ENCODE results near the gene ELK3.

The ELK3 gene

DNA sequence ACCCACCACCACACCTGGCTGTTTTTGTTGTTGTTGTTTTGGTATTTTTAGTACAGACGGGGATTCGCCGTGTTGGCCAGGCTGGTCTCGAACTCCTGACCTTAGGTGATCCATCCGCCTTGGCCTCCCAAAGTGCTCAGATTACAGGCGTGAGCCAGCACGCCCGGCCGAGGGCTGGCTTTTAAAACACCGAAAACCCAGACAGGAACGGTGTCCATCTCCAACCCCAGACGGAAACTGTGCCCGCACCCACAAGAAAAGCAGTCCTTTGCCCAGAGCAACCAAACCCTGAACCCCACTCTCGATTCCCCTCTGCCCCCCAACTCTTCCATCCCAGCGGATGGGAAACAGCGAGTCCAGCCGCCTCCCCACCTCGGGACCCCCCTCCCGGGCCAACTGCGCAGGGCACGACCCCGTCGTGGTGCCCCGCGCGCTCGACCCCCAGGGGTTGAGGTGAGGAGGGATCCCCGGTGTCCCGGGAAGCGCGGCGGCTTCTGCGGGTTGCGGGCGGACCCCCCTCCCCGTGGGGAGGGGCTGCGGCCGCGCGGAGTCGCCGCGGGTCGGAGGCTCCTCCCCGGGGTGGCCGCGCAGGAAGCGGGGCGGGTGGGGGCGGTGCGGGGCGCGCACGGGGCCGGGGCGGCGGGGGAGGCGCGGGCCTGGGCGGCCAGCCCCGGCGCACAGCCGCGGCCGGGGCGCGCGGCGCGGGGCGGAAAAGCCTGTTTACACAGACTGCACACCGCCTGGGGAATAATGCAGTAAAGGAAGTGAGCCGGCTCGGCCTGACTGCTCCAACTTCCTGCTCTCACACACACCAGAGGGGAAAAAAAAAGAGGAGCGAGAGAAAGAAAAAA, at the start of gene ELK3:
ELK3 (plus strand) TSS at position 651 of the 851 bp plus-strand sequence.
- TF ChIP-seq, protein P1, sequence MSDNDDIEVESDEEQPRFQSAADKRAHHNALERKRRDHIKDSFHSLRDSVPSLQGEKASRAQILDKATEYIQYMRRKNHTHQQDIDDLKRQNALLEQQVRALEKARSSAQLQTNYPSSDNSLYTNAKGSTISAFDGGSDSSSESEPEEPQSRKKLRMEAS (IDR thresholded peaks at IDR 0.05): peak; percentile 48
- TF ChIP-seq TCF12 (IDR thresholded peaks at IDR 0.05; ENCODE audit: low read depth) (no peak), EP300 (IDR thresholded peaks at IDR 0.05; ENCODE audit: borderline replicate concordance) (no peak), EGR1 (IDR thresholded peaks at IDR 0.05) (no peak), TEAD4 (IDR thresholded peaks at IDR 0.05) (no peak), YY1 (IDR thresholded peaks at IDR 0.05; ENCODE audit: low read depth) (no peak), RAD21 (IDR thresholded peaks at IDR 0.05; ENCODE audit: low read depth) (no peak), TAF1 (IDR thresholded peaks at IDR 0.05; ENCODE audit: low read depth) (peak; percentile 46; the same call in 1 of the 2 replicates), NFIC (IDR thresholded peaks at IDR 0.05) (no peak), ZBTB7A (IDR thresholded peaks at IDR 0.05; ENCODE audit: low read depth) (peak; percentile 96)
- TF ChIP-seq, protein P2, sequence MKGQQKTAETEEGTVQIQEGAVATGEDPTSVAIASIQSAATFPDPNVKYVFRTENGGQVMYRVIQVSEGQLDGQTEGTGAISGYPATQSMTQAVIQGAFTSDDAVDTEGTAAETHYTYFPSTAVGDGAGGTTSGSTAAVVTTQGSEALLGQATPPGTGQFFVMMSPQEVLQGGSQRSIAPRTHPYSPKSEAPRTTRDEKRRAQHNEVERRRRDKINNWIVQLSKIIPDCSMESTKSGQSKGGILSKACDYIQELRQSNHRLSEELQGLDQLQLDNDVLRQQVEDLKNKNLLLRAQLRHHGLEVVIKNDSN (IDR thresholded peaks at IDR 0.05): no peak

DNA sequence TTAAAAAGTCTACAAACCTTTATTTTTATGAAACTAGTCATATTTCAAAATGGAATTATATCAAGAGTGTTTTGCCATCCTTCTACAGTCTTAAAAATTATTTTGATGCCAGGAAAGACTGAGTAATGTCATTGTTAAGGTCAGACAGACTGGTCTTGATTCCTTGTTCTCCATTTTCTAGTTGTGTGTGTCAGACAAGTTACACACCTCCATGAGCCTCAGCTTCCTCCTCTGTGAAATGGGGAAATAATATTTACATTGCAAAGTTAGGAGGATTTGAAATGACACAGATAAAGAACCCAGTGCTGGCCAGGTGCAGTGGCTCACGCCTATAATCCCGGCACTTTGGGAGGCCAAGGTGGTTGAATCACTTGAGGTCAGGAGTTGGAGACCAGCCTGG, 47.4 kb upstream of the ELK3 start:
- no peak for TF ChIP-seq ZBTB7A (IDR thresholded peaks at IDR 0.05; ENCODE audit: low read depth)

DNA sequence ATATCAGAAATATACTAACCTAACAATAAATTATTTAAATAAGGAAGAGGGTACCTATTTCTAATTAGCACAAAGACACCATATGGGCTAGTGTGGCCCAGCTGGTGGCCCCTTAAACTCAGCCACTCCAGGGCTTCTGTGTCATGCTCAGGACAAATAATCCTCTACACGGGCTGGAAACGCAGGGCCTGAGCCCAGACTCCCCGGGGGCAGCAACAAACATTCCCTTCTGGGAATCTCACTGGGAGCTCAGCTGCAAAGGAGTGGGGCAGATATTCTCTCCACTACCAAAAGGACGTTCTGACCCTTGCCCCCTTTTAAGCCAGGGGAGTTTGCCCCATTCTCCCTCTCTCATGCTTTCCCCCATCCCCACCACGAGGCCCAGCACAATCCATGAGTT, 43.7 kb upstream of the ELK3 start:
- TF ChIP-seq ZBTB7A (IDR thresholded peaks at IDR 0.05; ENCODE audit: low read depth): no peak
- no peak for TF ChIP-seq EGR1 (IDR thresholded peaks at IDR 0.05)
- no peak for TF ChIP-seq FOXM1 (IDR thresholded peaks at IDR 0.05; ENCODE audit: borderline replicate concordance, low read depth)
- TF ChIP-seq EP300 (IDR thresholded peaks at IDR 0.05; ENCODE audit: borderline replicate concordance): no peak
- TF ChIP-seq YY1 (IDR thresholded peaks at IDR 0.05; ENCODE audit: low read depth): no peak
- TF ChIP-seq, protein P1 (IDR thresholded peaks at IDR 0.05): no peak
- no peak for TF ChIP-seq RAD21 (IDR thresholded peaks at IDR 0.05; ENCODE audit: low read depth)
- TF ChIP-seq, protein P2 (IDR thresholded peaks at IDR 0.05): no peak
- no peak for TF ChIP-seq CREB1 (IDR thresholded peaks at IDR 0.05; ENCODE audit: low read depth)
- no peak for TF ChIP-seq TCF12 (IDR thresholded peaks at IDR 0.05; ENCODE audit: low read depth)
- TF ChIP-seq, protein P3, sequence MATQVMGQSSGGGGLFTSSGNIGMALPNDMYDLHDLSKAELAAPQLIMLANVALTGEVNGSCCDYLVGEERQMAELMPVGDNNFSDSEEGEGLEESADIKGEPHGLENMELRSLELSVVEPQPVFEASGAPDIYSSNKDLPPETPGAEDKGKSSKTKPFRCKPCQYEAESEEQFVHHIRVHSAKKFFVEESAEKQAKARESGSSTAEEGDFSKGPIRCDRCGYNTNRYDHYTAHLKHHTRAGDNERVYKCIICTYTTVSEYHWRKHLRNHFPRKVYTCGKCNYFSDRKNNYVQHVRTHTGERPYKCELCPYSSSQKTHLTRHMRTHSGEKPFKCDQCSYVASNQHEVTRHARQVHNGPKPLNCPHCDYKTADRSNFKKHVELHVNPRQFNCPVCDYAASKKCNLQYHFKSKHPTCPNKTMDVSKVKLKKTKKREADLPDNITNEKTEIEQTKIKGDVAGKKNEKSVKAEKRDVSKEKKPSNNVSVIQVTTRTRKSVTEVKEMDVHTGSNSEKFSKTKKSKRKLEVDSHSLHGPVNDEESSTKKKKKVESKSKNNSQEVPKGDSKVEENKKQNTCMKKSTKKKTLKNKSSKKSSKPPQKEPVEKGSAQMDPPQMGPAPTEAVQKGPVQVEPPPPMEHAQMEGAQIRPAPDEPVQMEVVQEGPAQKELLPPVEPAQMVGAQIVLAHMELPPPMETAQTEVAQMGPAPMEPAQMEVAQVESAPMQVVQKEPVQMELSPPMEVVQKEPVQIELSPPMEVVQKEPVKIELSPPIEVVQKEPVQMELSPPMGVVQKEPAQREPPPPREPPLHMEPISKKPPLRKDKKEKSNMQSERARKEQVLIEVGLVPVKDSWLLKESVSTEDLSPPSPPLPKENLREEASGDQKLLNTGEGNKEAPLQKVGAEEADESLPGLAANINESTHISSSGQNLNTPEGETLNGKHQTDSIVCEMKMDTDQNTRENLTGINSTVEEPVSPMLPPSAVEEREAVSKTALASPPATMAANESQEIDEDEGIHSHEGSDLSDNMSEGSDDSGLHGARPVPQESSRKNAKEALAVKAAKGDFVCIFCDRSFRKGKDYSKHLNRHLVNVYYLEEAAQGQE (IDR thresholded peaks at IDR 0.05; ENCODE audit: low read depth): no peak
- no peak for TF ChIP-seq TEAD4 (IDR thresholded peaks at IDR 0.05)
- no peak for TF ChIP-seq CEBPB (IDR thresholded peaks at IDR 0.05)
- TF ChIP-seq NFIC (IDR thresholded peaks at IDR 0.05): no peak
- no peak for TF ChIP-seq TAF1 (IDR thresholded peaks at IDR 0.05; ENCODE audit: low read depth)

DNA sequence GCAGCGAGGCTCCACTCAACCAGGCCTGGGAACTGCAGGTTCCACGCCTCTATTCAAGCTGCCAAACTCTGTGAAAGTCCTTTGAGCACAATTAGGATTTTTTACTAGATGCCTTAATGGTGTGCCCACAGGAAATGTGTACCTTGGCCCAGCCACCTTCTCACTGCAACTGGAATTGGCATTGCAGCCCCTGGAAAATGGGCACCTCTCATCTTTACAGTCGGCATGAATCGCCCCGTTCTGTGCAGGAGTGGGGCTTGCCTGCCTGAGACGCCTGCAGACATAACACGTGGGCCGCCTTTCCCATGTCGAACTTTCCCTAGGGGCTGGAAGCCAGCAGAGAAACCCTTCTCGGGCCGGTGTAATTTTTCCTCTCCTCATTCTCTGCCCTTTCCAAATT, 42.0 kb upstream of the ELK3 start:
- TF ChIP-seq EGR1 (IDR thresholded peaks at IDR 0.05) (no peak), EP300 (IDR thresholded peaks at IDR 0.05; ENCODE audit: borderline replicate concordance) (no peak), TAF1 (IDR thresholded peaks at IDR 0.05; ENCODE audit: low read depth) (no peak), ZBTB7A (IDR thresholded peaks at IDR 0.05; ENCODE audit: low read depth) (no peak), TCF12 (IDR thresholded peaks at IDR 0.05; ENCODE audit: low read depth) (no peak), TEAD4 (IDR thresholded peaks at IDR 0.05) (no peak), NFIC (IDR thresholded peaks at IDR 0.05) (no peak)
- TF ChIP-seq, protein P2 (IDR thresholded peaks at IDR 0.05): no peak
- TF ChIP-seq, protein P1 (IDR thresholded peaks at IDR 0.05): no peak

DNA sequence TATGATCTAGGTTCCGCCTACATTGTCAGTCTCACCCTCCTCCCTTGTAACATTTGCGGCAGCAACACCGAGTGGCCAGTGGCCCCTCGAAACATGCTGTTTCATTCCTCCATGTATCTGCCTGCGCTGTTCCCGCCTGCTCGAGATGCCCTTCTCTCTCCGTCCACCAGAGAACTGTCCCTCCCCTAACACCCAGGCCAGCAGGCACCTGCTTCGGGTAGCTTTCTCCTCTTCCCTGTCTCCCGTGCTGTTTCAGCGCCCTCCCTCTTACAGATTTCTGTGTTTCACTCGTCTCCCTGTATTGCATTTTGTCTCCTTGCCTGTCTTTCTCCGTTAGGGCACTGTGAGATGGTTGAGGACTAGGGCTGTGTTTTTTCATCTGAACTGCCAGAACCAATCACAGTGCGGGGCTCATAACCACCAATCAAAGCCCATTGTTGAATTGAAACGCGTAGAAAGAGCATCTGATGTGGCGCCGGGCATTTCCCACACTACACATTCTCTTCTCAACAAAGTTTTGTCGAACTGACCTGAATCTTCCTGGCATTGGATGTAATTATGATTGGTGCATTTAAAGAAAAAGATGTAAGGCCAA, 40.9 kb upstream of the ELK3 start:
- TF ChIP-seq CEBPB (IDR thresholded peaks at IDR 0.05) (no peak), NFIC (IDR thresholded peaks at IDR 0.05) (no peak), TEAD4 (IDR thresholded peaks at IDR 0.05) (no peak), CREB1 (IDR thresholded peaks at IDR 0.05; ENCODE audit: low read depth) (no peak), TCF12 (IDR thresholded peaks at IDR 0.05; ENCODE audit: low read depth) (no peak), FOXM1 (IDR thresholded peaks at IDR 0.05; ENCODE audit: borderline replicate concordance, low read depth) (no peak), YY1 (IDR thresholded peaks at IDR 0.05; ENCODE audit: low read depth) (no peak), ZBTB7A (IDR thresholded peaks at IDR 0.05; ENCODE audit: low read depth) (no peak), RAD21 (IDR thresholded peaks at IDR 0.05; ENCODE audit: low read depth) (no peak), EGR1 (IDR thresholded peaks at IDR 0.05) (no peak), EP300 (IDR thresholded peaks at IDR 0.05; ENCODE audit: borderline replicate concordance) (no peak), TAF1 (IDR thresholded peaks at IDR 0.05; ENCODE audit: low read depth) (no peak)
- TF ChIP-seq, protein P3 (IDR thresholded peaks at IDR 0.05; ENCODE audit: low read depth): no peak
- TF ChIP-seq, protein P1 (IDR thresholded peaks at IDR 0.05): no peak
- TF ChIP-seq, protein P2 (IDR thresholded peaks at IDR 0.05): no peak

Data from Ishikawa (cell line).